HG03196 (cell line): ENCODE measurements around the gene MEOX2.

Experiments used
- ATAC-seq: cut with Tn5 transposase; IDR thresholded peaks from one replicate; pipeline ENCODE4 v1.9.1; 2021; ENCODE audit not compliant: unreplicated experiment

MEOX2 gene

DNA sequence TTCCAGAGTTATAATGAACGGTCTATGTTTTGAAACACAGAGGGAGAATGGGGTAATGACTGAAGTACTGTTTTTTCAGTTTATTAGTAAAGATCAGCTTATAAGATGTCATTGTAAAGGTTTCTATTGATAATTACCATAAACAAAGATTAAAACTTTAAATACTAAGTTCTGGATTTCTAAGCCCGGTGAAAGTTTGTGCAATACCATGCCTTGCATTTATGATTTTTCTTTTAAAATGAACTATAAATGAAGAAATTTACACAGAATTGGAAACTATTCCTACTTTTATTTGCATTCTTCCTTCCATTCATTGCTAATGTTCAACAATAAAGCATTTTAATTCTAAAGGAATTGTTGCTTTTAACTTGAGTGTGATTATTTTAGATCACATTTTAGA, 4.9 kb downstream of the MEOX2 start:
- no peak for ATAC-seq

GRCh38 chr7:15681186-15681585, 5.3 kb downstream of the MEOX2 start:
- no peak for ATAC-seq

DNA sequence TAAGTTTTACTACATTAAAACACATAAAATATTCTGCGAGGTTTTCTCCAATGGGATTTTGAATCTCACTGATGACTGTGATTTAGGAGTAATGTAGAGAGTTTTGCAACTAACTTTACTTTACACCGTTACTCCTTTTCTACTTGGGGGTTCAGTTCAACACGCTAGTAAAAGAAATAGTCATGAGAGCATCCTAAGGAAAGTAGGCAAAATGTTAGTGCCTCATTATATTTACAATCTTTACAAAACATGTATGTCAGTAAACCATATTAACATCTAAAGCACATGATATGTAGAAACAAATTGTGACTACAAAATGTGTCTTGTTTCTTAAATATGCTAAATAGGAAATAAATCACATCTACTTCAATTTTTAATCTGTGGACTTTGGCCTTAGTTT, 6.0 kb downstream of the MEOX2 start:
- no peak for ATAC-seq

GRCh38 chr7:15679306-15679705, 7.2 kb downstream of the MEOX2 start:
- ATAC-seq = no peak

GRCh38 chr7:15678653-15679052, 7.8 kb downstream of the MEOX2 start:
- no peak for ATAC-seq

- no peak for ATAC-seq
These were observed 11.1 kb downstream of the MEOX2 start for GRCh38 chr7:15675379-15675778.

GRCh38 chr7:15674586-15674985, 11.9 kb downstream of the MEOX2 start:
- ATAC-seq = no peak

GRCh38 chr7:15669443-15670090, 16.9 kb downstream of the MEOX2 start:
- no peak for ATAC-seq

DNA sequence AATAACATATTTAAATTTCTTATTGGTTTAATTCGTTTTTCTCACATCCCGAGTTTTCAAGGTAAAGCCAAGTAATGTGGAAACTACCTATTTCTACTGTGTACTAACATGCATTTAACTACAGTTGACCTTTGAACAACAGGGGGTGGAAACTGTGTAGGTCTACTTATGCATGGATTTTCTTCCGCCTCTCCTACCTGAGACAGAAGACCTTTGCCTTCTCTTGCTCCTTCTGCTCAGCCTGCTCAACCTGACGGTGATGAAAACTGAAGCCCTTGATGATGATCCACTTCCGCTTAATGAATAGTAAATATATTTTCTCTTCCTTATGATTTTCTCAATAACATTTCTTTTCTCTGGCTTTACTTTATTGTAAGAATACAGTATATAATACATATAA, 18.5 kb downstream of the MEOX2 start:
- no peak for ATAC-seq

- no peak for ATAC-seq
These were observed 24.0 kb downstream of the MEOX2 start for GRCh38 chr7:15662451-15662850.

- no peak for ATAC-seq
These were observed 28.2 kb downstream of the MEOX2 start for GRCh38 chr7:15658247-15658646.

DNA sequence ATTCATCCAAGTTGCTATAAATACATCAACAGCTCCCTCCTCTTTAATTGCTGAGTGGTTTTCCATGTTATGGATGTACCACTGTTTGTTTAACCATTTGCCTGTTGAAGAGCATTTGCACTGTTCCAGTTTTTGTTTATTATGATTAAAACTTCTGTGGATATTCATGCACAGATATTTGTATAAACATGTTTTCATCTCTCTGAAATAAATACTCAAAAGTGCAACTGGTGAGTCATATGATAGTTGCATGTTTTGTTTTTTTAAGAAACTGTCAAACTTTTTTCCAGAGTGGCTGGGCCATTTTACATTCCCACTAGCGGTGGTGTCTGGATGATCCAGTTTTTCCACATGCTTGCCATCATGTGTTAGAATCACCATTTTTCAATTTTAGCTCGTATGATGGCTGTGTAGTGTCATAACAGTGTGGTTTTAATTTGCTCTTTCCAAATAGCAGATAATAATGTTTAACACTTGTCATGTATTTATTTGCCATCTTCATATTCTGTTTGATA, 33.6 kb downstream of the MEOX2 start:
- no peak for ATAC-seq

DNA sequence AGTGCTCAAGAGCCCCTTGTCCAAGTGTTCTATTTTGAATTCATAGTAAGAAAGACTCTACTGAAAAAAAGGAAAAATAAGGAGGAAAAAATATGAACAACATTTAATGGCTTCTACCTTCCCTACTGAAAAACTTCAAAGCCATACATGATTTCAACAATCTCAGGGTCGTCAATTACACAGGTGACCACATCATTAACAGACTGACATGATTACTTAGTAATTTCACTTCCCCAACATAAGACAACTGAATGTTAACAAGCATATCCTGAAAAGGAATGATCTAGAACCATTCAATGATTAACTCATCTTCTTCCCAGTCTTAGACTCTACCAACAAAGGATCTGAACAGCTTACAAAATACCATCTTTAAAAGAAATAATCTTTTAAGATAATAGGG, 34.8 kb downstream of the MEOX2 start:
- ATAC-seq = no peak

DNA sequence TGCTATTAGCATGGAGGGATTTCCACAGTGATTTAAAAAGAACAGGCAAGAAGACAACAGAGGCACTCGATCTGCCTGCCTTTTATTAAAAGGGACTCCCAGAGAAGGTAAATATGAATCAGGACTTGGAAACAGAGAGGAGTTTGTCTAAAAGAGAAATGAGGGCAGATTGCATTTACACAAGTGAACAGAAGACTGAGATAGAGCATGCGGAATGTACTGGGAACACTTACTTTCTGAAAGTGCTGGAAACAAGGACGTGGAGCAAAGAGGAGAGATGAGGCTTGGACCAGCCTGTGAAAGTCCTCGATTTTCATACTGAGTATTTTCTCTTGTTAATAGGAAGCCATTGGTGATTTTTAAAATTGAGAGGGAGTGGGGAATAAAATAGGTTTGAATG, 35.7 kb downstream of the MEOX2 start:
- no peak for ATAC-seq

- ATAC-seq = no peak
These were observed 38.0 kb downstream of the MEOX2 start for GRCh38 chr7:15648461-15648961.

DNA sequence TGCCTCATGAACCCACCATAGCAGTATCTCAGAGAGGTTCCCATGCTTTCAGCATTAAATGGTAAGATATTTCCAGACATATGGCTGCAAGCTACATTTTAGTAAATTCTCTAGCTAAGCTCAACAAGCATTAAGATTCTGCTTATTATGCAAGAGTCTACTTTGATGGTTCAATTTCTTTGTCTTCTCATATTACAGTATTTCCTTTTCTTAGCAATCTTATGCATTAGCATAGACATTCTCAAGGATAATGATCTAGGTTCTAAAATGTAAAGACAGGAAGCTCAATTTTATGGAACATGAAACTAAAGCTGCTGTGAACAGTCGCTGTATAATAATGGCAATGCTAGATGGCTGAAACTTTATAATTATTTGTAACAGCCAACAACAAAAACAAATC, 39.2 kb downstream of the MEOX2 start:
- no peak for ATAC-seq

DNA sequence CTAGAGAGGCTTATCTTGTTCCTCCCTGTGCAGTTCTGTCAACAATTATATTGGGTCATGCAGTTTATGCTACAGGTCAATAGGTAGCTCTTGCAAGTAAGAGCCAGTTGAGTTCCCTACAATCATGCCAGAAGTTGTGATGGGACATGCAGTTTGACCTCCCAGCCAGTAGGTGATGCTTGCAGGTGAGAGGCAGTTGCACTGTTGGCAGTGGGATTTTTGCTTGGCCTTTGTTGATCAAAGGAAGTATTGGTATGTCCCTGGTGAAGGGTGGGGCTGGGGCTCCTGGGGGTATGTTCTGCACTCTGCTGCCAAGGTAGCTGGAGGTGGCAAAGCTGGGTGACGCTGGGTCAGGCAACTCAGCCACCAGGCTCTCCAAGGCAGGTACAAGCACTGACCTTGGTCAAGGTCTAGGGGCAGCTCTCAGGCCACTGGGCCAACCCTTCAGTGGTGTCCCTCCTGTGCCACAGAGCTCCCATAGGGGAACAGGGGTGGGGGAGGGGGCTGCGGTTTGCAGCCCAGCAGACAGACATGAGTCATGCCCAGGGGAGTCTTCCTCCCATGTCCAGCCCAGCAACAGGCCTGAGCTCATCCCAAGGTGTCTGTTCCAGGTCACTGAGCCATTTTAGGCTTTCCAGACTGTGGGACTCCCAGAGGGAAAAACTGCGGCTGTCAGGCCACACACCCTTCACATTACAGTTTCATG, 43.3 kb downstream of the MEOX2 start:
- ATAC-seq = no peak

DNA sequence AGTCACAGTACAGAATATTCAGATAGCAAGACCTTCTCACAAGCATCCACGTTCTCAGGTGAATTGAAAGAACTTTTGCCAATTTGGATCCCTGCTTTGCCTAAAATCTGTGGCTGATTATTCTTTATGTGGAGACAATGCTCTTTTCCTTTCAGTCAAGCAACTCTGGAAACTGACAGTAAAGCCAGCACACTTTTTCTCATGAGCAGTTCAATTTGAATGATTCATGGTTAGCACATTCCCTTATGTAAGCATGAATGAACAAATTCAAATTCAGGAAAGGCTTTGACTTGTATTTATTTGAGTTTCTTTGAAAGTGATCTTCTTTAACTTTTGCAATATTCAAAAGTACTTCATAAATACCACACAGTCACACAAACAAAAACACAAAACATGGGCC, 57.6 kb downstream of the MEOX2 start:
- ATAC-seq = no peak

GRCh38 chr7:15626041-15626440, 60.4 kb downstream of the MEOX2 start:
- no peak for ATAC-seq

DNA sequence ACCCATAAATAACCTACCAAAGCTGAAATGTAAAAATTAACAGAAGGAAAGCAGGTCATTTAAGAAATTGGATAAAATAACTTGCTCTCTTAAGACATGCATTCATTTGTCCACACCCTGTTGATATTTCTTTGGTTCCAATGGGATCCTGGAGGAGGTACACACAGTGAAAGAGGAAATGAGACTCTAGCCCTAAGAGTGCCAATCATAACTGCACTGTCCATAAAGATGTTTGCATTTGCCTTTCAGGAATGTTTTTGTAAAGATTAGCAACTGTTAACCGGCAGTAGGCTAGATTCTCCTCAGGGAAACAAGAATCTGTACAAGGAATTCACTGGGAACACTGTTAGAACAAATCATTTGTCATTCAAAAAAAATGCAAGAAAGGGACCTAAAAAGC, 61.0 kb downstream of the MEOX2 start:
- no peak for ATAC-seq

DNA sequence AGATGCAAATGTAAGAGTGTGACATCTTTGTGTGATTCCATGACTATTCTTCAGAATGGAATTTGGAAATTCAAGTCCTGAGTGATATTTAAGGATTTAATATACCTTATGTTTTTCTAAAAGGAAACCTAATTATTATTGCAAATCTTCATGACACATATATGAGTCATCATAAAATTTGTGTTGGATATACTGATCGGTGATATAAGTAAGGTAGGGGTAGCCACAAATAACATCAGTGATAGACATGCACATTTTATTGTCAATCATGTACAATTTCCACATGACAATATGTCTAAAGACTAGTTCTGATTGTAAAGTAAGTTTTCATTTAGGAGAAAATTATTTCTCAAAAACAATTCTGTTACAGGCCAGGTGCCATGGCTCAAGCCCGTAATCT, 65.0 kb downstream of the MEOX2 start:
- no peak for ATAC-seq

DNA sequence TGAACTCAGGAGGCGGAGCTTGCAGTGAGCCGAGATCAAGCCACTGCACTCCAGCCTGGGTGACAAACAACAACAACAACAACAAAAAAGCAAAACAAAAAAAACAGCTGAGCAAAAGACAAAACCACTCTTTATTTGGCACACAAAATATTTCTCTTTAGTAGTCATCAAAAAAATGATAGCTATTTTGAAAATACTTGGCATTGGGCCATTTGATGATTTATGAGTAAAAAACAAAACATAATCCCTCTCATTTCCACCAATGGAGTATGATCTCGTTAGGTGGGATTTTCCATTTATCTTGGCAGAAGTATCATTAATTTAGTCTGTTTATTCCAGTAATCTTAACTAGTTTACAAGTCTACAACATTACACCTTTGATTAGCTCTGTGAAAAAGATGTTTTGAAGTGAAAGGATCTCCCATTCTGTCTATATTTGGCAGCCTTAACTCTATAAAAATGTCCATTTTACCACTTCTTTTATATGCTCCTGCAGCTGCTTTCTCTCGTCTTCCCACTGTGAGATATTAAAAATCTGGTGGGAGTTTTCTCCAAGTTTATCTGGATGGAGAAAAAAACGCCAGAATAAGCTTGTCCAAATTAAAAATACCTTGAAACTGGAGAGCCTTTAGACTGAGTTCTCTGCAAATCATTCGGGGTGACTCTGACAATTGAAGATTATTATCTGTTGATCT, 65.8 kb downstream of the MEOX2 start:
- ATAC-seq = no peak
